ENCODE results near the gene XRCC3.
A peak's percentile ranks its signal among the peaks of the same experiment; 100 is the strongest.

XRCC3 gene

DNA sequence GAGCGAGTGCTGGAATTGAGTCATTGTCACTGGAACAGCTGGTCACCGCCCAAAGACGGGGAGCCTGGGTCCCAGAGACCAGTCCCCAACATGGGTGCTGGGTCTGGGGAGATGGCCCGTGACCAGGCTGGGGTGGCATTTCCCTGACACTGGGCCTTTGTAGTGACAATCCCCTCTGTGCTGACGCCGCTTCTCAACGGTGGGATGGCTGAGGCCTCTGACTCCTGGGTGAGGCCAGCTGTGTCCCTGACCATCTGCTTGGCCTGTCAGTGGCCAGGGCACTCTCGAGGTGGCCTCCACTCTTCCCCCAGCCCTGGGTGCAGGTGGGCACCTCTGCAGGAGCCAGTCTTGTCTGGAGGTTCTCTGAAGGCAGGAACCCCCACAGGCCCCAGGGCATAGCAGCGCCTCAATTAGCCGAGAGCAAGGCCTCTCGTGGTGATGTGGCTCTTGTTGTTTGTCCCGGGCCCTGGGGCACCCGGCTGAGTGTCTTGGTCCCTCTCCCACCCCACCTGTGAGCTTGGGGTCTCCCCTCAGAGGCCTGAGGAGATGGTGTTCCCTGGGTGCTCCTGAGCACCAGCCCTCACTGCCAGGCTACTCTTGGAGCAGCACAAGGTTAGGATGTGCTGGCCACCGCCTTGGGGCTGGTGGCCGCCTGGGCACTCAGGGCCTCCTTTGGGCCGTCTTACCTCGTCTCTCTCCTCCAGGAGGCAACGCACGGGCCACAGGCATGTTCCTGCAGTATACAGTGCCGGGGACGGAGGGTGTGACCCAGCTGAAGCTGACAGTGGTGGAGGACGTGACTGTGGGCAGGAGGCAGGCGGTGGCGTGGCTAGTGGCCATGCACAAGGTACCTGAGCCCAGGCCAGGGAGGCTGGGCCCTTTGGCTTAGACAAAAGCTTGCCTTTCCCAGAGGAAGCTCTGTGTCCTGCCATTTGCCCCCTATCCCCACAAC, 16.9 kb upstream of the XRCC3 start:
- H3K36me3 ChIP-seq (ENCODE audit: insufficient read depth, low read length): peaks cover 74% of the 10 kb centered on the region
- no peak for TF ChIP-seq EZH2 (IDR thresholded peaks at IDR 0.05; ENCODE audit: borderline replicate concordance, low read length)
- TF ChIP-seq, protein P1, sequence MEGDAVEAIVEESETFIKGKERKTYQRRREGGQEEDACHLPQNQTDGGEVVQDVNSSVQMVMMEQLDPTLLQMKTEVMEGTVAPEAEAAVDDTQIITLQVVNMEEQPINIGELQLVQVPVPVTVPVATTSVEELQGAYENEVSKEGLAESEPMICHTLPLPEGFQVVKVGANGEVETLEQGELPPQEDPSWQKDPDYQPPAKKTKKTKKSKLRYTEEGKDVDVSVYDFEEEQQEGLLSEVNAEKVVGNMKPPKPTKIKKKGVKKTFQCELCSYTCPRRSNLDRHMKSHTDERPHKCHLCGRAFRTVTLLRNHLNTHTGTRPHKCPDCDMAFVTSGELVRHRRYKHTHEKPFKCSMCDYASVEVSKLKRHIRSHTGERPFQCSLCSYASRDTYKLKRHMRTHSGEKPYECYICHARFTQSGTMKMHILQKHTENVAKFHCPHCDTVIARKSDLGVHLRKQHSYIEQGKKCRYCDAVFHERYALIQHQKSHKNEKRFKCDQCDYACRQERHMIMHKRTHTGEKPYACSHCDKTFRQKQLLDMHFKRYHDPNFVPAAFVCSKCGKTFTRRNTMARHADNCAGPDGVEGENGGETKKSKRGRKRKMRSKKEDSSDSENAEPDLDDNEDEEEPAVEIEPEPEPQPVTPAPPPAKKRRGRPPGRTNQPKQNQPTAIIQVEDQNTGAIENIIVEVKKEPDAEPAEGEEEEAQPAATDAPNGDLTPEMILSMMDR (IDR thresholded peaks at IDR 0.05; ENCODE audit: low read length): no peak
- no peak overlapping the region for H3K9ac ChIP-seq (ENCODE audit: low read length)
- H2AFZ ChIP-seq (ENCODE audit: low read length): no peak overlapping the region
- no peak overlapping the region for H3K27ac ChIP-seq (ENCODE audit: low read depth, low read length, poor library complexity, severe bottlenecking)
- no peaks in the 10 kb centered on the region for H3F3A ChIP-seq (ENCODE audit: insufficient read depth, low read length)
- H3K4me1 ChIP-seq (ENCODE audit: insufficient read depth, low read length, severe bottlenecking): no peaks in the 10 kb centered on the region
- H3K4me2 ChIP-seq (ENCODE audit: low read length): no peak overlapping the region
- H4K20me1 ChIP-seq (ENCODE audit: insufficient read depth, low read length): no peaks in the 10 kb centered on the region
- H3K79me2 ChIP-seq (ENCODE audit: insufficient read depth, low read length): no peaks in the 10 kb centered on the region
- no peaks in the 10 kb centered on the region for H3K27me3 ChIP-seq (ENCODE audit: insufficient read depth, low read length)
- no peak overlapping the region for H3K4me3 ChIP-seq (ENCODE audit: low read depth, low read length, poor library complexity, severe bottlenecking)
- no peaks in the 10 kb centered on the region for H3K9me3 ChIP-seq (ENCODE audit: low read length)
- H3K9me2 ChIP-seq (ENCODE audit: low read depth, low read length): no peaks in the 10 kb centered on the region

DNA sequence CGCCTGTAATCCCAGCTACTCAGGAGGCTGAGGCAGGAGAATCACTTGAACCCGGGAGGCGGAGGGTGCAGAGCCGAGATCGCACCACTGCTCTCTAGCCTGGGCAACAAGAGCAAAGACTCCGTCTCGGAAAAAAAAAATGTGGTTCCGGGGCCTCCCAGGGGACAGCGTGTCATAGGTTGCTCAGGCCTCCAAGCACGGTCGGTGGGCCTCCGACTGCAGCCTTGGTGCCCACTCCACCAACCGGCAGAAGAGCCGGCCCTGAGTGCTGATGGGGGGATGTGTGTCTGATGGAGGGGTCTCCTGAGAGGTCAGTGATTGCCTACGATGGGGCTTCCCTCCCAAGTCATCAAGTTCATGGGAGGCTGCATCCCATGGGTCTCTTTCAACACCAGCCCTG, 16.2 kb upstream of the XRCC3 start:
- no peak overlapping the region for H2AFZ ChIP-seq (ENCODE audit: low read length)
- H3F3A ChIP-seq (ENCODE audit: insufficient read depth, low read length): no peaks in the 10 kb centered on the region
- H3K9me2 ChIP-seq (ENCODE audit: low read depth, low read length): no peaks in the 10 kb centered on the region
- H3K9ac ChIP-seq (ENCODE audit: low read length): no peak overlapping the region
- peaks cover 70% of the 10 kb centered on the region for H3K36me3 ChIP-seq (ENCODE audit: insufficient read depth, low read length)
- no peaks in the 10 kb centered on the region for H3K79me2 ChIP-seq (ENCODE audit: insufficient read depth, low read length)
- TF ChIP-seq, protein P1 (IDR thresholded peaks at IDR 0.05; ENCODE audit: low read length): no peak
- TF ChIP-seq EZH2 (IDR thresholded peaks at IDR 0.05; ENCODE audit: borderline replicate concordance, low read length): no peak
- H3K4me3 ChIP-seq (ENCODE audit: low read depth, low read length, poor library complexity, severe bottlenecking): no peak overlapping the region
- no peaks in the 10 kb centered on the region for H3K9me3 ChIP-seq (ENCODE audit: low read length)
- H3K4me1 ChIP-seq (ENCODE audit: insufficient read depth, low read length, severe bottlenecking): no peaks in the 10 kb centered on the region
- no peak overlapping the region for H3K27ac ChIP-seq (ENCODE audit: low read depth, low read length, poor library complexity, severe bottlenecking)
- H3K4me2 ChIP-seq (ENCODE audit: low read length): no peak overlapping the region
- H4K20me1 ChIP-seq (ENCODE audit: insufficient read depth, low read length): no peaks in the 10 kb centered on the region
- H3K27me3 ChIP-seq (ENCODE audit: insufficient read depth, low read length): no peaks in the 10 kb centered on the region

DNA sequence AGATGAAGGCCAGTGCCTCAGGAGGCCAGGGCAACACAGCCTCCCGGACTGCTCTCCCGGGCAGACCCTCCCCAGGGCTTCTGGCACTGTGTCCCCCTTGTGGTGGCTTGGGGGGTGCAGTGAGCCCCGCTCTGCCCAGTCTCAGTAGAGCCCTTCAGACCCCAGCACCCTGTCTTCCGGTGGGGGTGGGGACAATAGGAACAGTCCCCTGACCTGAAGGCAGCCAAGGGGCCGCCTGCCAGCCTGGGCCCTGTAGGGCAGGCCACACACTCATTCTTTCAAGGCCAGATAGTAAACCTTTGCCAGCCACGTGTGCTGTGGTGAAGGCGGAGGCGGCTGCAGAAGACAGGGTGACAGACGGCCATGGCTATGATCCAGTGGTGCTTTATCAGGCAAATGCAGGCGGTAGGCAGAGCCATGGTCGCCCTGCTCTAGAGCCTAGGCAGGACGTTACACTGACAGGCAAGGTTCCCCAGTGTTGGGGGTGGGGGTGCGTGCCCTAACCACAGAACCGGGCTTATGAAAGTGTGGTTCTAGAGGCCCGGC, 15.3 kb upstream of the XRCC3 start:
- H3K9ac ChIP-seq (ENCODE audit: low read length): no peak overlapping the region
- H3K36me3 ChIP-seq (ENCODE audit: insufficient read depth, low read length): peaks cover 67% of the 10 kb centered on the region
- no peaks in the 10 kb centered on the region for H3K9me2 ChIP-seq (ENCODE audit: low read depth, low read length)
- H4K20me1 ChIP-seq (ENCODE audit: insufficient read depth, low read length): no peaks in the 10 kb centered on the region
- H3K79me2 ChIP-seq (ENCODE audit: insufficient read depth, low read length): no peaks in the 10 kb centered on the region
- H3K27me3 ChIP-seq (ENCODE audit: insufficient read depth, low read length): no peaks in the 10 kb centered on the region
- H3K4me1 ChIP-seq (ENCODE audit: insufficient read depth, low read length, severe bottlenecking): no peaks in the 10 kb centered on the region
- H2AFZ ChIP-seq (ENCODE audit: low read length): no peak overlapping the region
- no peak overlapping the region for H3K27ac ChIP-seq (ENCODE audit: low read depth, low read length, poor library complexity, severe bottlenecking)
- H3K9me3 ChIP-seq (ENCODE audit: low read length): no peaks in the 10 kb centered on the region
- H3K4me2 ChIP-seq (ENCODE audit: low read length): no peak overlapping the region
- no peak for TF ChIP-seq EZH2 (IDR thresholded peaks at IDR 0.05; ENCODE audit: borderline replicate concordance, low read length)
- TF ChIP-seq, protein P1 (IDR thresholded peaks at IDR 0.05; ENCODE audit: low read length): peak; percentile 12; the same call in 1 of the 2 replicates
- no peaks in the 10 kb centered on the region for H3F3A ChIP-seq (ENCODE audit: insufficient read depth, low read length)
- no peak overlapping the region for H3K4me3 ChIP-seq (ENCODE audit: low read depth, low read length, poor library complexity, severe bottlenecking)
